Measurements from ENCODE around the gene MSLN.

MSLN gene

GRCh38 chr16:788399-789126 lies 28.0 kb downstream of the MSLN start, which contains the start of gene CHTF18:
CHTF18 (plus strand) TSS chr16:788620; CDS start chr16:788685, 65 bp downstream.
- Histone ChIP-seq H3K9me3 (ENCODE audit: insufficient read depth, low read length, severe bottlenecking) (no peaks in the 10 kb centered on the region), H3K4me1 (ENCODE audit: insufficient read depth, low read length) (peaks cover 38% of the 10 kb centered on the region), H3K9ac (ENCODE audit: low read depth, low read length) (peak within 1 kb of the TSS; percentile 94), H3K27ac (ENCODE audit: low read length) (peak within 1 kb of the TSS; percentile 77), H3K4me2 (ENCODE audit: insufficient read depth, low read length) (peak within 1 kb of the TSS; percentile 100), H3K27me3 (ENCODE audit: insufficient read depth, low read length, poor library complexity) (no peaks in the 10 kb centered on the region), H3K79me2 (ENCODE audit: insufficient read depth, low read length) (peaks cover 54% of the 10 kb centered on the region), H2AFZ (ENCODE audit: low read depth, low read length) (peak within 1 kb of the TSS; percentile 95), H4K20me1 (ENCODE audit: insufficient read depth, low read length) (peaks cover 79% of the 10 kb centered on the region), H3K36me3 (ENCODE audit: insufficient read depth, low read length) (peaks cover 76% of the 10 kb centered on the region), H3K4me3 (ENCODE audit: low read depth in 1 of 2, low read length in 2 of 2) (peak within 1 kb of the TSS; percentile 87 to 94)
- ATAC-seq (ENCODE audit: insufficient read depth, low read depth), result peak; percentile 88
- peak; percentile 95 for DNase-seq
- TF ChIP-seq EZH2 (IDR thresholded peaks at IDR 0.05; ENCODE audit: borderline replicate concordance, low read depth, low read length, severe bottlenecking), result no peak
- TF ChIP-seq, protein P1, sequence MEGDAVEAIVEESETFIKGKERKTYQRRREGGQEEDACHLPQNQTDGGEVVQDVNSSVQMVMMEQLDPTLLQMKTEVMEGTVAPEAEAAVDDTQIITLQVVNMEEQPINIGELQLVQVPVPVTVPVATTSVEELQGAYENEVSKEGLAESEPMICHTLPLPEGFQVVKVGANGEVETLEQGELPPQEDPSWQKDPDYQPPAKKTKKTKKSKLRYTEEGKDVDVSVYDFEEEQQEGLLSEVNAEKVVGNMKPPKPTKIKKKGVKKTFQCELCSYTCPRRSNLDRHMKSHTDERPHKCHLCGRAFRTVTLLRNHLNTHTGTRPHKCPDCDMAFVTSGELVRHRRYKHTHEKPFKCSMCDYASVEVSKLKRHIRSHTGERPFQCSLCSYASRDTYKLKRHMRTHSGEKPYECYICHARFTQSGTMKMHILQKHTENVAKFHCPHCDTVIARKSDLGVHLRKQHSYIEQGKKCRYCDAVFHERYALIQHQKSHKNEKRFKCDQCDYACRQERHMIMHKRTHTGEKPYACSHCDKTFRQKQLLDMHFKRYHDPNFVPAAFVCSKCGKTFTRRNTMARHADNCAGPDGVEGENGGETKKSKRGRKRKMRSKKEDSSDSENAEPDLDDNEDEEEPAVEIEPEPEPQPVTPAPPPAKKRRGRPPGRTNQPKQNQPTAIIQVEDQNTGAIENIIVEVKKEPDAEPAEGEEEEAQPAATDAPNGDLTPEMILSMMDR (IDR thresholded peaks at IDR 0.05; ENCODE audit: borderline replicate concordance, extremely low read depth, low read length, poor library complexity, severe bottlenecking), result no peak

- DNase-seq, result no peak
- Histone ChIP-seq H3K9me3 (ENCODE audit: insufficient read depth, low read length, severe bottlenecking) (no peaks in the 10 kb centered on the region), H3K27me3 (ENCODE audit: insufficient read depth, low read length, poor library complexity) (no peaks in the 10 kb centered on the region), H3K4me3 (ENCODE audit: low read depth in 1 of 2, low read length in 2 of 2) (peak overlapping the region; percentile 87 to 94), H3K4me2 (ENCODE audit: insufficient read depth, low read length) (peak overlapping the region; percentile 100), H3K79me2 (ENCODE audit: insufficient read depth, low read length) (peaks cover 54% of the 10 kb centered on the region), H3K27ac (ENCODE audit: low read length) (peak overlapping the region; percentile 76), H3K4me1 (ENCODE audit: insufficient read depth, low read length) (peaks cover 38% of the 10 kb centered on the region), H2AFZ (ENCODE audit: low read depth, low read length) (no peak overlapping the region), H4K20me1 (ENCODE audit: insufficient read depth, low read length) (peaks cover 85% of the 10 kb centered on the region), H3K36me3 (ENCODE audit: insufficient read depth, low read length) (peaks cover 83% of the 10 kb centered on the region), H3K9ac (ENCODE audit: low read depth, low read length) (peak overlapping the region; percentile 93)
- ATAC-seq (ENCODE audit: insufficient read depth, low read depth), result no peak
- TF ChIP-seq, protein P1 (IDR thresholded peaks at IDR 0.05; ENCODE audit: borderline replicate concordance, extremely low read depth, low read length, poor library complexity, severe bottlenecking), result no peak
- no peak for TF ChIP-seq EZH2 (IDR thresholded peaks at IDR 0.05; ENCODE audit: borderline replicate concordance, low read depth, low read length, severe bottlenecking)
These were observed 28.8 kb downstream of the MSLN start for GRCh38 chr16:789191-789850.

DNA sequence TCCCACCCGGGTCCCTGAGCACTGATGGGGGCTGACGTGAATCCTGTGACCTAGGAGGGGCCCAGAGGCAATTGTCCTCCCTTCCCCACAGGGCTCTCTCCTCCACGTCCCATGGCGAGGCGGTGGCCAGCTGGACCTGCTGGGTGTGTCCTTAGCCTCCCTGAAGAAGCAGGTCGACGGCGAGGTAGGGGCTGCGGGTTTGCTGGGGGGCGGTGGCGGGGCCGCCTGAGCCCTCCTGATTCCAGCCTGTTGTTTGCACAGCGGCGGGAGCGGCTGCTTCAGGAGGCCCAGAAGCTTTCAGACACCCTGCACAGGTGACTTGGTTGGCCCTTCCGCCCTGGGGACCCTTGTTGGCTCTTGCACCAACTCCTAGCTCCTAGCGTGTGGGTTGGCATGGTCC lies 29.6 kb downstream of the MSLN start:
- Histone ChIP-seq H3K4me2 (ENCODE audit: insufficient read depth, low read length) (peak overlapping the region; percentile 100), H3K27ac (ENCODE audit: low read length) (no peak overlapping the region)
- ATAC-seq (ENCODE audit: insufficient read depth, low read depth), result no peak

More for the DNA sequence above, 29.6 kb downstream of the MSLN start:
- H3K9ac ChIP-seq (ENCODE audit: low read depth, low read length), result peak overlapping the region; percentile 93
- no peaks in the 10 kb centered on the region for H3K27me3 ChIP-seq (ENCODE audit: insufficient read depth, low read length, poor library complexity)
- peaks cover 85% of the 10 kb centered on the region for H4K20me1 ChIP-seq (ENCODE audit: insufficient read depth, low read length)
- TF ChIP-seq, protein P1 (IDR thresholded peaks at IDR 0.05; ENCODE audit: borderline replicate concordance, extremely low read depth, low read length, poor library complexity, severe bottlenecking), result no peak
- TF ChIP-seq EZH2 (IDR thresholded peaks at IDR 0.05; ENCODE audit: borderline replicate concordance, low read depth, low read length, severe bottlenecking), result no peak
- peaks cover 54% of the 10 kb centered on the region for H3K79me2 ChIP-seq (ENCODE audit: insufficient read depth, low read length)
- H3K9me3 ChIP-seq (ENCODE audit: insufficient read depth, low read length, severe bottlenecking), result no peaks in the 10 kb centered on the region
- H3K36me3 ChIP-seq (ENCODE audit: insufficient read depth, low read length), result peaks cover 85% of the 10 kb centered on the region
- H3K4me3 ChIP-seq (ENCODE audit: low read depth in 1 of 2, low read length in 2 of 2), result peak overlapping the region in 1 of 2 experiments; percentile 94; a peak in 2 of 4 replicates
- peaks cover 38% of the 10 kb centered on the region for H3K4me1 ChIP-seq (ENCODE audit: insufficient read depth, low read length)
- no peak for DNase-seq
- H2AFZ ChIP-seq (ENCODE audit: low read depth, low read length), result no peak overlapping the region
